RWPE2 (cell line): Measurements from ENCODE around the gene RNF4.
"Not testable (repeated sequence)": the region's sequence is repeated elsewhere in the genome, so short reads cannot be mapped to it uniquely, and the experiment has no call there.

Experiments
- ATAC-seq: fragments of 200-7000 bp; cut with Tn5 transposase; 3 replicates; pipeline ENCODE4 v1.9.1; 2021; ENCODE audit warnings: low read depth
- DNase-seq: peaks from one replicate; pipeline ENCODE4 v3.0.0-alpha.2; 2020; ENCODE audit warnings: low spot score
- H3K27ac ChIP-seq: fragments of 450-650 bp; 2 replicates; pipeline ENCODE4 v1.5.1; 2017; ENCODE audit warnings: mild to moderate bottlenecking; ENCODE audit not compliant: poor library complexity, severe bottlenecking
- H3K27me3 ChIP-seq: fragments of 250-450 bp; sonication (Bioruptor Pico); 2 replicates; pipeline ENCODE4 v1.5.1; 2021; ENCODE audit warnings: mild to moderate bottlenecking, moderate library complexity; ENCODE audit not compliant: insufficient read depth, poor library complexity, severe bottlenecking
- H3K36me3 ChIP-seq: fragments of 250-450 bp; sonication (Bioruptor Pico); 2 replicates; pipeline ENCODE4 v1.5.1; 2020; ENCODE audit warnings: low read depth, mild to moderate bottlenecking, moderate library complexity
- H3K4me1 ChIP-seq: fragments of 250-450 bp; sonication (Bioruptor Pico); 2 replicates; pipeline ENCODE4 v1.5.1; 2021; ENCODE audit warnings: mild to moderate bottlenecking, moderate library complexity; ENCODE audit not compliant: insufficient read depth, poor library complexity, severe bottlenecking
- H3K4me3 ChIP-seq: fragments of 250-450 bp; sonication (Bioruptor Pico); 2 replicates; pipeline ENCODE4 v1.5.1; 2021; ENCODE audit warnings: mild to moderate bottlenecking, moderate library complexity; ENCODE audit not compliant: severe bottlenecking
- H3K9me3 ChIP-seq: fragments of 250-450 bp; sonication (Bioruptor Pico); 2 replicates; pipeline ENCODE4 v1.5.1; 2021; ENCODE audit warnings: mild to moderate bottlenecking, moderate library complexity; ENCODE audit not compliant: severe bottlenecking
- TF ChIP-seq, protein P1 (sequence below): fragments of 450-650 bp; IDR thresholded peaks from one replicate; pipeline ENCODE4 v1.5.1; 2017; ENCODE audit warnings: mild to moderate bottlenecking, moderate library complexity; ENCODE audit not compliant: poor library complexity, severe bottlenecking

Gene RNF4

DNA sequence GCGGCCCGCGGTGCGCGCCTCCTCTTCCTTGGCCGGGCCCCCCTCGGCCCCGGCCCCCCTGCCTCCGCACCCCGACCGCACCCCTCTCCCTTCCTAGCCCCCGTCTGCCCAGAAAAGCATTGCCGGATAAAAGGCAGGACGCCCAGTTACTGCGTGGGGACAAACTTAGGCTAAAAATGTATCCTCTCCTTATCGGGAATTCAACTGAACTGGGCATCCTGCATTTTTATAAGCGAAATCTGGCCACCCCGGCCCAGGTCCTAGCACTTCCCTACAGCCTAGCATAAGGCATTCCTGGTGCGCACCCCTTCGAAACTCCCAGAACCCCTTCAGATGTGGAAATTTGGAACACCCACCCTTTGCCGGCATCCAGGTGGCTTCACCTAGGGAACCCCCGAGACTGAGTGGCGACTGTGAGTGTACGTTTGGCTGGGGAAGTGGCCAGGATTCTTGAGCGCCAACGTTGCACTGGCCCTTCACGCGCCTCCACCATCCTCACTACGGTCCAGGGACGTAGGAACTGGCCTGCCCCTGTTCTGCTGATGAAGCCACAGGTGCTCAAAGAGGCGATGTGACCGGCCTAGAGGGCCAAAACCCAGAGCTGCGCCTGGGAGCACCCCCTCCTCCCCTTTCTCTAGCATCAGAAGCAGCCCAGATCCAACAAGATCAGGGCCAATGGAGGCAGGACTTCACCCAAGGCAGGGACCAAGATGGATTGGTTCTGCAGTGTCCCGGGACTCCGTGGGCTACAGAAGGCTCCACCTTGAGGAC is 5.7 kb upstream of the RNF4 start:
- H3K4me1 ChIP-seq, result peaks cover 3% of the 10 kb centered on the region
- ATAC-seq (no peak), DNase-seq (no peak)
- no peak overlapping the region for H3K27ac ChIP-seq
- no peaks in the 10 kb centered on the region for H3K27me3 ChIP-seq
- no peaks in the 10 kb centered on the region for H3K9me3 ChIP-seq
- H3K4me3 ChIP-seq, result peak overlapping the region; percentile 40
- H3K36me3 ChIP-seq, result no peaks in the 10 kb centered on the region
- TF ChIP-seq, protein P1, sequence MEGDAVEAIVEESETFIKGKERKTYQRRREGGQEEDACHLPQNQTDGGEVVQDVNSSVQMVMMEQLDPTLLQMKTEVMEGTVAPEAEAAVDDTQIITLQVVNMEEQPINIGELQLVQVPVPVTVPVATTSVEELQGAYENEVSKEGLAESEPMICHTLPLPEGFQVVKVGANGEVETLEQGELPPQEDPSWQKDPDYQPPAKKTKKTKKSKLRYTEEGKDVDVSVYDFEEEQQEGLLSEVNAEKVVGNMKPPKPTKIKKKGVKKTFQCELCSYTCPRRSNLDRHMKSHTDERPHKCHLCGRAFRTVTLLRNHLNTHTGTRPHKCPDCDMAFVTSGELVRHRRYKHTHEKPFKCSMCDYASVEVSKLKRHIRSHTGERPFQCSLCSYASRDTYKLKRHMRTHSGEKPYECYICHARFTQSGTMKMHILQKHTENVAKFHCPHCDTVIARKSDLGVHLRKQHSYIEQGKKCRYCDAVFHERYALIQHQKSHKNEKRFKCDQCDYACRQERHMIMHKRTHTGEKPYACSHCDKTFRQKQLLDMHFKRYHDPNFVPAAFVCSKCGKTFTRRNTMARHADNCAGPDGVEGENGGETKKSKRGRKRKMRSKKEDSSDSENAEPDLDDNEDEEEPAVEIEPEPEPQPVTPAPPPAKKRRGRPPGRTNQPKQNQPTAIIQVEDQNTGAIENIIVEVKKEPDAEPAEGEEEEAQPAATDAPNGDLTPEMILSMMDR, result peak; percentile 50

DNA sequence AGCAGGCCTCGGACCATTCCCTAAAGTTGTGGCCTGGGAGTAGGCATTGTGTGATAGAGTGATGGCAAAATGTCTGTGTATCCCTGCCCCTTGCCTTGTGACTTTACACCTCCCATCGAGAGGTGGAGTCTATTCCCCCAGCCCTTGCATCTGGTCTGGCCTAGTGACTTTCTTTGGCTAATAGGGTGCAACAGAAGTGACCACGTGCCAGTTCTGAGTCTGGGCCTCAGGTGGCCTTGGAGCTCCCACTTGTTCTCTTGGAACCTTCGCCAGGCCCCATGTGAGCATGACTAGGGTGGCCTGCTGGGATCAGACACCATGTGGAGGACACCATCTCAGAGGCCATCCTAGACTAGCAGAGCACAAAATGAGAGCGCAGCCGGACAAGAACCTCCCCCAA is 3.9 kb upstream of the RNF4 start:
- 0 out of 2 replicates have a peak, but pooled peaks cover 2% of the 10 kb centered on the region for H3K36me3 ChIP-seq
- no peak overlapping the region for H3K27ac ChIP-seq
- no peak for ATAC-seq
- H3K4me3 ChIP-seq, result no peak overlapping the region
- TF ChIP-seq, protein P1, result no peak
- H3K4me1 ChIP-seq, result peaks cover 3% of the 10 kb centered on the region
- H3K27me3 ChIP-seq, result no peaks in the 10 kb centered on the region
- DNase-seq, result no peak
- no peaks in the 10 kb centered on the region for H3K9me3 ChIP-seq

DNA sequence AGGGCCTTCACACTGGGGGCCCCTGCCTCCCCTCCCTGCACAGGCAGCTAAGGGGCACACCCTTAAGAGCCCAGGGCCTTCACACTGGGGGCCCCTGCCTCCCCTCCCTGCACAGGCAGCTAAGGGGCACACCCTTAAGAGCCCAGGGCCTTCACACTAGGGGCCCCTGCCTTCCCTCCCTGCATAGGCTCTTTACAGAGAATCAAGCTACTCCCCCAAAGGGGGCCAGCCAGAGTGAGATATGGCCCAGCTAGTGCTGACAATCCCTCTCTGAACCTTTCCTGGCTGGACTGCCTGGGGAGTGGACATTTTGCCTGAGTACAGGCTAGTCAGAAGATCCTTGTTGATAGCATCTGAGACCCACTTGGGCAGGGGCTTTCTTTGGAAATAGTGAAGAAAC is 3.4 kb upstream of the RNF4 start:
- ATAC-seq, H3K4me1 ChIP-seq: not testable (repeated sequence)

DNA sequence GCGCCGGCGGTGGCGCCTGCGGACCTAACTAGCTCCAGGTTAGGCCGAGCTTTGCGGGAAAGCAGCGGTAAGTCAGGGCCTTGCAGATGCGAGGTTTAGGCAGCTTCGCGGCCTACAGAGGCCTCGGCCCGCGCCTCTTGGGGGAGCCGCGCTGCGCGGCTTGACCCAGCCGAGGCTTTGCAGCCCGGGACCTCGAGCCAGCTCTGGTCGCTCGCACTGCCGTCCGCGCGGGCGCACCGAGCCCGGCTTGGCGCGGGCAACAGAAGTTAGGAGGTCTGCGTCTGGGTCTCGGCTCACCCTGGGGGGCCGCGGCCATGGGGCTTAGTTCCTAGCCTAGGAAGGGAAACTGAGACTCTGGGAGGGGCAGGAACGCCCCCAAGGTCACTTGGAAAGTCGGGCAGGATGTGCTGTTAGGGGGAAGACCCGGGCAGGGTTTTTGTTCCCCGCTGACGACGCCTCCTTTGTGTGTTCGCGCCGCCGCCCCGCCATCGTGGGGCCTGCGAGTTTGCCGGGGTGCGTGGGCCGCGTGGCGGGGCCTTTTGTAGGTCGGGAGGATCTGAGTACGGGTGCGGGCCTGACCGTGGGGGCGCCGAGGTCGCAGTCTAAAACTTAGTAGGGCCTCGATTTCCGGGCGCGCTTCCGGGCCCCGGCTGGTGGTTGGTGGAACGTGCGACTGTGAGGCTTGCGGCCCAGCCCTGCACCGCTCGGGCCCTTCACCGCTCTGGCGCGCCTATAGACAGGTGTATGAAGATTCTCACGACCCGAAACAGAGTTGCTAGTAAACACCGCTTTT is 482 bp downstream of the RNF4 start:
- H3K27me3 ChIP-seq, result no peaks in the 10 kb centered on the region
- peaks cover 38% of the 10 kb centered on the region for H3K36me3 ChIP-seq
- peaks cover 3% of the 10 kb centered on the region for H3K4me1 ChIP-seq
- H3K4me3 ChIP-seq, result peak overlapping the region; percentile 66
- DNase-seq (peak; percentile 48), ATAC-seq (peak; percentile 57)
- peak overlapping the region; percentile 79 for H3K27ac ChIP-seq
- TF ChIP-seq, protein P1, result no peak
- no peaks in the 10 kb centered on the region for H3K9me3 ChIP-seq

More for the DNA sequence above, 3.4 kb upstream of the RNF4 start:
- H3K27me3 ChIP-seq, H3K9me3 ChIP-seq, H3K4me3 ChIP-seq, H3K36me3 ChIP-seq, H3K27ac ChIP-seq, DNase-seq: not testable (repeated sequence)

DNA sequence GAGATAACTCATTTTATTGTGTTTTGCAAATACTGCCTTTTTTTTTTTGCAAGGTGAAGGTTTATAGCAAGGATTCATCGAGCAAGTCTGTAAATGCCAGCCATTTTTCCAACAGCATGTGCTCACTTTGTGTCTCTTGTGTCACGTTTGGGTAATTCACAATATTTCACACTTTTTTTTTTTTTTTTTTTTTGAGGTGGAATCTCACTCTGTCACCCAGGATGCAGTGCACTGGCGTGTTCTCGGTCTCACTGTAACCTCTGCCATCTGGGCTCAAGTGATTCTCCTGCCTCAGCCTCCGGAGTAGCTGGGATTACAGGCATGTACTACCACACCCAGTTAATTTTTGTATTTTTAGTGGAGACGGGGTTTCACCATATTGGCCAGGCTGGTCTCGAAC is 1.9 kb downstream of the RNF4 start:
- Histone ChIP-seq H3K9me3 (no peaks in the 10 kb centered on the region), H3K4me3 (no peak overlapping the region), H3K27ac (no peak overlapping the region), H3K27me3 (no peaks in the 10 kb centered on the region), H3K36me3 (peaks cover 48% of the 10 kb centered on the region), H3K4me1 (peaks cover 3% of the 10 kb centered on the region)
- ATAC-seq (no peak), DNase-seq (no peak)
- TF ChIP-seq, protein P1, result no peak
